ENCODE measurements around the gene CYBB. TPM values are rescaled to one million over a fixed set of nuclear protein-coding genes. Genes with fewer than 3 reads are reported as not detected.

The CYBB gene
- total and polyA plus RNA-seq, 11 donors: 1.4 to 180 (median 8.3) TPM

DNA sequence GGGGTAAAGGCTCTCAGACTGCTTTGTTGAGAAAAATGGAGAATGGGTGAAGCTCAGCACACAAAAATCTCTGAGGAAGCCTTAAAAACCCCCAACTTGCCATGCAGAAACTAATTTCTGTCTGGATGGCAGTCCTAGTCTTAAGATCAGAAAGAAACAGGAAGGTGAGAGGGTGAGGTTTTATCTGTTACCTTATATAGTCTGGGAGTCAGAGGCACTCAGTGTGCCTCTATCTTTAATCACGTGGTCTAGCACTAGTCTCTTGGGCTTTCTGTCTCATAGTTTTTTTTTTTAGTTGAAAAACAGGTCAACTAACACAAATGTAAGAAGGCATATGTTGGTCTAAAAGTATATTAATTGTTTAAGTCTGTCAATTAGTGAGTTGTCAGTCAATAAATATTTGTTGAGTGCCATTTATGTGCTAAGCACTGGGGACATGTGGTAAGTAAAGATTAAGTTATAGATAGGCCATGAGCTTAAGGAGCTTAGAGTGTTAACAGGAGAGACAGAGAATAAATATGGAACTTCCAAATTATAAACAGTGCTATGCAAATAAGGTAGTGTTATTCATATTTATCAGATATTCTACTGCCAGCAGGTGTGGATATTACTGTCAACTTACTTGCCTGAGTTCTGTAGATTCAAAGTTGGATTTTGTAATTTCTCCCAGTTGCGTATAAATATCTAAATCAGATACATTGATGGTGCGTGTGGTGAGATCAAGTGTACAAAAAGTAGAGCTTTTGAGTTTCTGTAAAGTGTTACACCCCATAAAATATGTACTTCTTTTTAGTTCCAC lies 7.0 kb downstream of the CYBB start:
- no peaks in the 10 kb centered on the region for H3K9me3 ChIP-seq
- peak overlapping the region in 1 of 12 donors; percentile 27 for H3K4me3 ChIP-seq
- H3K36me3 ChIP-seq: no peaks in the 10 kb centered on the region
- no peaks in the 10 kb centered on the region for H3K27me3 ChIP-seq
- DNase-seq (no peak), ATAC-seq (no peak)
- peak overlapping the region in 1 of 12 donors; percentile 76 for H3K27ac ChIP-seq
- intact Hi-C loops (cut with DNase I): no loop called here
- TF ChIP-seq, protein P1, sequence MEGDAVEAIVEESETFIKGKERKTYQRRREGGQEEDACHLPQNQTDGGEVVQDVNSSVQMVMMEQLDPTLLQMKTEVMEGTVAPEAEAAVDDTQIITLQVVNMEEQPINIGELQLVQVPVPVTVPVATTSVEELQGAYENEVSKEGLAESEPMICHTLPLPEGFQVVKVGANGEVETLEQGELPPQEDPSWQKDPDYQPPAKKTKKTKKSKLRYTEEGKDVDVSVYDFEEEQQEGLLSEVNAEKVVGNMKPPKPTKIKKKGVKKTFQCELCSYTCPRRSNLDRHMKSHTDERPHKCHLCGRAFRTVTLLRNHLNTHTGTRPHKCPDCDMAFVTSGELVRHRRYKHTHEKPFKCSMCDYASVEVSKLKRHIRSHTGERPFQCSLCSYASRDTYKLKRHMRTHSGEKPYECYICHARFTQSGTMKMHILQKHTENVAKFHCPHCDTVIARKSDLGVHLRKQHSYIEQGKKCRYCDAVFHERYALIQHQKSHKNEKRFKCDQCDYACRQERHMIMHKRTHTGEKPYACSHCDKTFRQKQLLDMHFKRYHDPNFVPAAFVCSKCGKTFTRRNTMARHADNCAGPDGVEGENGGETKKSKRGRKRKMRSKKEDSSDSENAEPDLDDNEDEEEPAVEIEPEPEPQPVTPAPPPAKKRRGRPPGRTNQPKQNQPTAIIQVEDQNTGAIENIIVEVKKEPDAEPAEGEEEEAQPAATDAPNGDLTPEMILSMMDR (IDR thresholded peaks at IDR 0.05): no peak
- no peak for TF ChIP-seq POLR2A (IDR thresholded peaks at IDR 0.05)
- H3K4me1 ChIP-seq: peaks cover 0 to 19% (median 0%) of the 10 kb centered on the region in 12 donors
- 37 to 63% (median 55%) methylated on average over 3 of the region's 3 CpGs for WGBS, 4 donors

DNA sequence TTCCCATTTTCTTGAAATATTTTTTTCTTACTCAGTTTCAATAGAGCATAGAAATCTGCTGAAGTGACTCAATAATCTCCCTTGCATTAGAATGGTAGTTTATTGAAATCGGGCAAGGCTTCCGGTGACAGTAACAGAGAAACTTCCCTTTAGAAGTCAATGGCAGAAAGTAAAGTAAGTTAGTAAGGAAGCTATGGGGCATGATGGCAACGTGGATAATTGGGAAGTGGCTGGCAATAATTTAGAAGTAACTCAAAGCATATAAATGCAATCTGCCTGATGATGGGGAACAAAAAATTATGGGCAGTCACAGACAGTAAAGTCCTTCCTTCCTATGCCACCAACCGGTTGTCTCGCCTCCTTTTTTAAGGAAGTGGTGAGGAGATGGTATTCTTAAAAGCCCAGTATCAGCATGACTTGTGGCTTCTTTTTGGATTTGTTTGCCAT lies 7.6 kb downstream of the CYBB start:
- H3K27me3 ChIP-seq: peaks cover 0 to 3% (median 0%) of the 10 kb centered on the region in 9 donors
- 74 to 78% (median 76%) methylated on average over 5 of the region's 5 CpGs for WGBS, 4 donors
- TF ChIP-seq, protein P1 (IDR thresholded peaks at IDR 0.05): no peak
- no peak for TF ChIP-seq POLR2A (IDR thresholded peaks at IDR 0.05)
- H3K27ac ChIP-seq: peak overlapping the region in 1 of 12 donors; percentile 76
- H3K4me3 ChIP-seq: no peak overlapping the region
- peak in 1 of 4 donors; percentile 24 for ATAC-seq
- DNase-seq: no peak
- H3K36me3 ChIP-seq: no peaks in the 10 kb centered on the region
- H3K9me3 ChIP-seq: no peaks in the 10 kb centered on the region
- H3K4me1 ChIP-seq: peaks cover 0 to 19% (median 0%) of the 10 kb centered on the region in 12 donors
- intact Hi-C loops (cut with DNase I): no loop called here

DNA sequence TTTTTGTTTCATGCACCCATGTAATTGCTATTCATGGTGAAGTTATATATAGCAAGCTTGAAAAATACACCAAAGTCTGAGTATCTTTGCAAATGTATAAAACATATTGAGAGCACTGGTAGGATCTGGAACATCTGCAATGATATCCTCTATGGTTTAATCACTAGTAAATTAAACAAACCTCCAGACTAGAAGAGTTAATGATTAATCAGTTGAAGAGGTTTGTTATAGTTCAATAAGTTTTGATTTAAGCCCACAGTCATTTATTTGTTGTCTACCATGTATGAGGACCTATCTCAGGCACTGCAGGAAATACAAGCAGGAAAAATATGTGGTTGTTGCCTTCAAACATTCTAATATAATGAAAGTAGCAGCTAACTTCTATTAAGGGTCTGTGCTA lies 16.5 kb downstream of the CYBB start:
- ATAC-seq: no peak
- intact Hi-C loops (cut with DNase I): no loop called here
- H3K4me1 ChIP-seq: peaks cover 0 to 33% (median 0%) of the 10 kb centered on the region in 12 donors
- peaks cover 0 to 5% (median 0%) of the 10 kb centered on the region in 9 donors for H3K36me3 ChIP-seq
- H3K9me3 ChIP-seq: no peaks in the 10 kb centered on the region
- TF ChIP-seq, protein P1 (IDR thresholded peaks at IDR 0.05): no peak
- no peak for TF ChIP-seq POLR2A (IDR thresholded peaks at IDR 0.05)
- no peak for DNase-seq
- peaks cover 0 to 5% (median 0%) of the 10 kb centered on the region in 9 donors for H3K27me3 ChIP-seq
- peak overlapping the region in 1 of 12 donors; percentile 28 for H3K27ac ChIP-seq
- no peak overlapping the region for H3K4me3 ChIP-seq

DNA sequence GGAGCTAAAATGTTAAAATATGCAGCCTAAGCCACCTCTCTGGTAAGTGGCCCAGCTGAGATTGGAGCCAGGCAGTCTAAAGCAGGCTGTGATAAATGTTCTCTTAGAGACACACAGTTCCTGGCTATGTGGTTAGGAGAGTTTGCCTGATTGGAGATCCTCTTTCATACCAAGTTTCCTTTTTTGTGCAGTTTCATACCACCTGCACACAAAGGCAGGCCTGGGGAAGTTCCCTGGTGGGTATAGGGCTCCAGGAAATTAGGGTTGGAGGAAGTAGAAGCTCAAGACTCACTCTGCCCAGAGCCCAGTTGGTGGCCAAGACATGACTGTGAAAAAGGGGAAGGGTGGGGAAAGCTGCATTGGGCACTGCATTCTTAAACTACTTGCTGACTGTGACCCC lies 16.9 kb downstream of the CYBB start:
- intact Hi-C loops (cut with DNase I): no loop called here
- TF ChIP-seq POLR2A (IDR thresholded peaks at IDR 0.05): no peak
- TF ChIP-seq, protein P1 (IDR thresholded peaks at IDR 0.05): no peak
- no peak overlapping the region for H3K4me3 ChIP-seq

More for the DNA sequence above, 16.9 kb downstream of the CYBB start:
- DNase-seq (peak in 3 of 5 donors; percentile 7 to 53 (median 37)), ATAC-seq (peak; percentile 39 to 89 (median 53))
- Histone ChIP-seq H3K27ac (peak overlapping the region in 1 of 12 donors; percentile 28), H3K27me3 (peaks cover 0 to 5% (median 0%) of the 10 kb centered on the region in 9 donors), H3K36me3 (peaks cover 0 to 5% (median 0%) of the 10 kb centered on the region in 9 donors), H3K4me1 (peaks cover 0 to 36% (median 0%) of the 10 kb centered on the region in 12 donors), H3K9me3 (no peaks in the 10 kb centered on the region)
